DMS 273 (cell line): Measurements from ENCODE around the gene LCN9.
A peak's percentile ranks its signal among the peaks of the same experiment; 100 is the strongest.

Source experiments
- DNase-seq: peaks from one replicate; lab custom pipeline; 2025; ENCODE audit not compliant: unreplicated experiment; lab: John Stamatoyannopoulos, UW

The LCN9 gene

GRCh38 chr9:135696446-135696845 is 33.3 kb downstream of the LCN9 start:
- no peak for DNase-seq

GRCh38 chr9:135697226-135697625 is 34.1 kb downstream of the LCN9 start:
- no peak for DNase-seq

- DNase-seq: no peak
These were observed 35.1 kb downstream of the LCN9 start for GRCh38 chr9:135698236-135698635.

DNA sequence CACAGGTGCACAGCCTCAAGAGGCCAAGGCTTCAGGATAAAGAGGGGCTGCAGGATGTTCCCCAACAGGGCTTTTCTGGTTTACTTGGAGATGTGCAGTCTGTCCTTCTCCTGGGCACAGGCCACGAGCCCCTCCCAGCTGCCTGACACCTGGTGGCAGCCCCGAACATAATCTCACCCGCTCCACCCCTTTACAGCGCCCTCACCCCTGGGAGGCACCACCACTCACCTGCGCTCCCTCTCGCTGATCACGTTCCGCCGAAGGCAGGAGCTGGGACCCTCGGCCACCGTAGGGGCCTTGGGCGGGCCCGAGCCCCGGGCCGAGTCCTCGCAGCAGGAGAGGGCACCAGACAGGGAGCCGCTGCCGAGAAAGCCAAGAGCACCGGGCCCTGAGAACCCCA is 35.7 kb downstream of the LCN9 start:
- DNase-seq: no peak

- DNase-seq: no peak
These were observed 36.3 kb downstream of the LCN9 start, which contains the start of gene SOHLH1 for GRCh38 chr9:135699440-135699839. SOHLH1 (minus strand) TSS chr9:135699481; CDS start chr9:135699467, 14 bp downstream.

- DNase-seq: no peak
These were observed 37.4 kb downstream of the LCN9 start for GRCh38 chr9:135700525-135700924.

- DNase-seq: no peak
These were observed 38.2 kb downstream of the LCN9 start for GRCh38 chr9:135701067-135701958.

DNA sequence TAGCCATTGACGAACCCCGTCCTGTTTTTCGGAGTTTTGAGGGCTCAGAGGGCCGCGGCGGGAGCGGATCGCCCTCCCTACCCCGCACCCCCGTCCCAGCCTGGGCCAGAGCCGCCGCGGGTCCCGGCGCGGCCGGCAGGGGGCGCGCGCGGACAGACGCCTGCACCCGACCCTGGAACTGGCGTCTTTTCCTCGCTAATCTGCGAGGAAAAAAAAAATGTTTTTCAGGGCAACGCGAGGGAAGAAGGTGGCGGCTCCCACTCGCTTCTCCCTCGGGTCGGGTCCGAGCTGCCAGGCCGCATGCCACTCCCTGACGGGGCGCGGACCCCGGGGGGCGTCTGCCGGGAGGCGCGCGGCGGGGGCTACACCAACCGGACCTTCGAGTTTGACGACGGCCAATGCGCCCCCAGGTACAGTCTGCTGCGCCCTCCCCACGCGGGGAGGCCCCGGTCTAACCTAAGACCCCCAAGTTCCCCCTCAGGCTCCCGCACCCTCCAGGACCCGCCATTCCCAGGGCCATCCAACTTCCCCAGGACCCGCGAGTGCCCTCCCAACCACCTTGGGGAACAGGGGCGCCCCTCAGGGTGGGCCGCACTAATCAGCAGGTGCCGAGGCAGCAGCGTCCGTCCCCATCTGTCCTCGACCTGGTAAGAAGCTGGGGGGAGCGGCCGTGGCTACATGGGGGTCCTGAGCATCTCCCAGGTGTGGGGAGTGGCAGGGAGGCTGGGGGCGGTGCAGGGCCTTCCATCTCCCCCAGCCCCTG is 39.0 kb downstream of the LCN9 start, which contains the start of gene KCNT1:
TSS of gene KCNT1 (plus strand) at position 227 of the 763 bp plus-strand sequence. CDS start at position 301, 74 bp downstream.
- DNase-seq: peak; percentile 80

- DNase-seq: no peak
These were observed 40.6 kb downstream of the LCN9 start for GRCh38 chr9:135703726-135704125.

DNA sequence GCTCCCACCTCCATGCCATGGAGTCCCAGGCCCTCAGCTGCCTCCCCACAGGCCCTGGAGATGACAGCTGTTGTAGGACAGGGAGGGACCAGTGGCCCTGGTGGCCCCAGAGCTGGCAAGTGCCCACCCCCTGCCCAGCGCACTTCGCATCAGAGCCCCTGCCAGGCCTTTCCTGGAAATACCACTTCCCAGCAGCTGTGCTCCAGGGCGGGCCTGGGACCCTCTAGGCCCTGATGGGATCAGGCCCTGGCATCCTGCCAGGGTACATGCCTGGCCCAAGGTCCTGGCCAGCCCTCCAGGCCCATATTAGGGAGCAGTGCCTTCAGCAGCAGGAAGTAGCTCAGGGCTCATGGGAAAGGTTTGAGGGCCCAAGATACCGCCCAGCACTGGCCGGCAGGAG is 41.4 kb downstream of the LCN9 start:
- no peak for DNase-seq

DNA sequence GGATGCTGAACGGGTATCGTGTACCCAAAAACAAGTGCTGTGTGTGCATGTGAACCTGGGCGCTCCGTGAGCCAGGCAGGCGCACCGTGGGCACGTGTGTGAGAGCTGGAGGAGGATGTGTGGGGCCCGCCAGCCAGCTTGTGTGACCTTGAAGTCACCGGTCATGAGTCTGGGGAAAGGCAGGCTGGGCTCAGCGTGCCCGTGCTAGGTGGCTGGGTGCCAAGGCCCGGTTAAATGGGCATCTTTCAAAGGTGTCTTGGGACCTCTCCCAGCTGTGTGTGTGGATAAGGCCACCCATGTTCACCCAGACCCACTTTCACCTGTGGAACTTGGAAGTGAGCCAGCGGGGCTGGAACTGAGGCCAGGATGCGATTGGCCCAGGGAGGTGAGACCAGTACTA is 42.3 kb downstream of the LCN9 start:
- DNase-seq: no peak

- DNase-seq: no peak
These were observed 43.2 kb downstream of the LCN9 start for GRCh38 chr9:135706288-135706687.

DNA sequence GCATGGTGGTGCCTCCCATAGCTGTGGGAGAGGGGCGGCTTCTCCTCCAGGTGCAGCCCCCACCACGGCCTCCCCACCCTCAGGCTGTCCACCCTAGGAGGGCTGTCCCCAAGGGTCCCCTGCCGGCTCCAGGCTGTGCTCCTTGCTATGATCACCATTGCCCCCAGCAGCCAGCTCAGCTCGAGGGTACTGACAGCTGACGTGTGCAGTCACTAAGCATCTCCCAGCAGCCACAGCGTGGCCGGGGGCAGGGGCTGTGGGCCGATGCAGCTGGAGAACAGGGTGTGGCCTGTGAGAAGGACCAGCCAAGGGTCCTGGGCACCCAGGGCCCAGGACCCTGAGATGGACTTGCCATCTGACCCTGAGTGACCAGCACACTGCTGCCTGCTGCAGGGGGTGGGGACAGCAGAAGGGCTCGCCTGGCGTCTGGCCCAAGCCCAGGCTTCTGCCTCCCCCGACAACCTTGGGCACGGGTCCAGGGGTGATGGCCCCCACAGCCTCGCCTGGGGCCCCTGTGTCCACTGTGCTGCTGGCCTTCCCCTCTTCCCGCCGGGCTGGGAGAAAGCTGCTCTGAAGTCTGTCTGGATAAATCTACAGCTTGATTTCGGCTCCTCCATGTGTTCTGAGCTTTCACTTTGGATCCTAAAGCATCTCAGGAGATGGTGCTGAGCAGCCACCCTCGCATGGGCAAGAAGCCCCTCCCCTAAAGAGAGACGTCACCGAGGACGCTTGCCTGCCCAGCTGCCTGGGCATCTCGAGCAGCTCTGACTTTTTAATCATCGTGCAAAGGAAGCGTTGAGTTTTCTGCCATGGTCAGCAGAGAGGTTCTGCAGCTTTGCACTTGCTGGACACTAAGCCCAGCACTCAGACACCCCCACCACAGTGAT is 44.4 kb downstream of the LCN9 start:
- no peak for DNase-seq

GRCh38 chr9:135708164-135708563 is 45.1 kb downstream of the LCN9 start:
- no peak for DNase-seq

DNA sequence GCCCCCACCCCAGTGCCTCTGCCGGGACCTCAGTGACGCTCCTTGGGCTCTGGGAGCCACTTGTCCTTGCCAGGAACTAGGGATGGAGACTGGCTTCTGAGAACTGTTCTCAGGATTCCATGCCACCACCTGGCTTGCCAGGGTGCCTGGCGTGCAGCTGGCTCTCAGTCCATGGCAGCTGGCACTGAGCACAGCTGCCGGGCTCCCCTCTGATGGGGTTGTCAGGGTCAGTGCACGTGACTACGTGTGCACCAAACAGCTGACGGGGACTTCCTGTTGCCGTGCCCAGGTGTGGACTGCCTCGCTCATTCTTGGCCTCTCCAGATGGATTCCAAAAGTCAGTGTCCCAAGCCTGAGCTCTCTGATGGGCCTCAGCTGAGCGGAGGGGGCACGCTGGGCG is 48.3 kb downstream of the LCN9 start:
- peak; percentile 60 for DNase-seq

GRCh38 chr9:135711881-135712280 is 48.8 kb downstream of the LCN9 start:
- no peak for DNase-seq

DNA sequence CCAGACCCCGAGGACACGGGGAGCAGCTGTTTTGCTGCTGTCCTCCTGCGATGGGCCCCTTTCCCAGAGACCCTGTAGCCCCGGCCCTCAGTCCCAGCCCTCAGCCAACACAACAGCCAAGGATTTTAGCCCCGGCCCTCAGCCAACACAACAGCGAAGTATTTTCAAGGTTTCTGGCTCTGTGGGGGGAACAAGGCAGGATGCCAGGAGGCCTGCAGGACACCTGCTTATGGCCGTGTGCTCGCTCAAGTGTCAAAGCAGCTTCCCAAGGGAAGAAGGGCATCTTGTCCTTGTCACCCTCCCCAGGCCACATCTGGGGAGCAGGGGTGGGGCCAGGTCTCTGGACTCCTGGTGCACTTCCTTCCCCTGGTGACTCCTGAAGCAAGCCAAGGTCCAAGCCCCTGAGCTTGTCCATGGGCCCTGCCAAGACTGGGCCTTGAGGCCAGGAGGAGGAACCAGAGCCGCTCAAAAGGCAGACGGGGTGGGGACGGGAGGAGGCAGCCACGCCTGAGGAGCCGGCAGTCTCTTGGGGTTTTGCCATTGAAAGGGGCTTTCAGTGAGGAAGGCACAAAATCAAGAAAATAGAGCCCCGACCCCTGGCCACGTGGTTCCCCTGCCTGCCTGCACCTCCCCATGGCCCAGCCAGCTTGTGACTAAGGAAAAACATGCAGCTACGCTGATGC is 49.6 kb downstream of the LCN9 start:
- DNase-seq: peak; percentile 41

DNA sequence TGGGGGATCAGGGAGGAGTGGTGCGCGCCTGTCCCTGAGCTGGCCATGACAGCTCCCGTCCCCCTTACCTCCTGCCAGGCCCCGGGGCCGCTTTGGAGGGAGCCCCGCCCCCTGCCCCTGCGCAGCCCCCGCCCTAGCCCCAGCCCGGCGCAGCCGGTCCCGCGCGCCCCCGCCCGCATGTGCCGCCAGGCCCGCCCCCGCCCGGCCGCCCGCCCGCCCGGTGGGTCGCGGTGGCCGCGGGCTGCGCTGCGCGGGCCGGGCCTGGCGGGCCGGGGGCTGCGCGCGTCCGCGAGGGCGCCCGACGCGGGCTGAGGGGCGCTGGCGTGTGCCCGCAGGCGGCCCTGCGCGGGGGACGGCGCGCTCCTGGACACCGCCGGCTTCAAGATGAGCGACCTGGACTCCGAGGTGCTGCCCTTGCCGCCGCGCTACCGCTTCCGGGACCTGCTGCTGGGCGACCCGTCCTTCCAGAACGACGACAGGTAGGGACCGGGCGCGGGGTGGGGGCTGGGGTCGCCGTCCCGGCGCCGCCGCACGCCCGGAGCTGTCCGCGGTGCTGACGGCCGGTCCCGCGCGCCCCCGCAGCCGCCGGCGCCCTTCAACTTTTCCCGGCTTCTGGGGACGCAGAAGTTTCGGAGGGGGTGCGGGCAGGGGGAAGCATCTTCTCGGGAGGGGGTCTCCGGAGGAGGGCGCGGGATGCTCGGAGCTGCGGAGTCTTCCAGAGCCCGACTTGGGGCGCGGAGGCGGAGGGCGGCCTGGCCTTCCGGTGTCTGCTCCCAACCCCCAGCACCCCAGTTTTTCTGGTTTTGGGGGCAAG is 51.3 kb downstream of the LCN9 start:
- DNase-seq: no peak

DNA sequence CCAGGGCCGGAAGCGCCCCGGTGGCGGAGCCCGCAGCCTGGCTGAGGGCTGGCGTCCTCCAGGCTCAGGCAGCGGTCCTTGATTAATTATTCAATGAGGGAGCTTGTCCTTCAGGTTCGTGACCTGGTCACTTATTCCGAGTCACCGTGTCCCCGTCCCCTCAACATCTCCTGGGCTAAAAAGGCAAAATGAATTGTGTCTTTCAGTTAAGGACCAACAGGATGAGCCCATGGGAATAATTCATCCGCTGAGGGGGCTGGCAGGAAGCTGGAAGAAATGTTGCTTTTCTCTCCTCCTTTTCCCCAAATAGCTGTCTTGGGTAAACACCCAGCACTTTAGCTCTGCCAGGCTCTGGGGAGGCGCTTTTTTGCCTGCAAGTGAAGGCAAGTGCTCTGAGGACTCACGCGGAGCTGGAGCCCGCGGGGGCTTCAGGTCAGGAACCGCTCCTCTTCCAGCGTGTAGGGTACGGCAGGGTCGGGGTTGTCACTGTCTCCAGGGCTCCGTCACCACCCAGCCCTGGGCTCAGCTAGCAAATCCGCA is 52.0 kb downstream of the LCN9 start:
- DNase-seq: no peak
